ENCODE data around the gene NABP2. TPM values are rescaled to one million over a fixed set of nuclear protein-coding genes. Genes with fewer than 3 reads are reported as not detected.
A peak's percentile ranks its signal among the peaks of the same experiment; 100 is the strongest.

The NABP2 gene
- total and polyA plus RNA-seq, 9 donors, result 19.8 to 43.7 (median 28.9) TPM

DNA sequence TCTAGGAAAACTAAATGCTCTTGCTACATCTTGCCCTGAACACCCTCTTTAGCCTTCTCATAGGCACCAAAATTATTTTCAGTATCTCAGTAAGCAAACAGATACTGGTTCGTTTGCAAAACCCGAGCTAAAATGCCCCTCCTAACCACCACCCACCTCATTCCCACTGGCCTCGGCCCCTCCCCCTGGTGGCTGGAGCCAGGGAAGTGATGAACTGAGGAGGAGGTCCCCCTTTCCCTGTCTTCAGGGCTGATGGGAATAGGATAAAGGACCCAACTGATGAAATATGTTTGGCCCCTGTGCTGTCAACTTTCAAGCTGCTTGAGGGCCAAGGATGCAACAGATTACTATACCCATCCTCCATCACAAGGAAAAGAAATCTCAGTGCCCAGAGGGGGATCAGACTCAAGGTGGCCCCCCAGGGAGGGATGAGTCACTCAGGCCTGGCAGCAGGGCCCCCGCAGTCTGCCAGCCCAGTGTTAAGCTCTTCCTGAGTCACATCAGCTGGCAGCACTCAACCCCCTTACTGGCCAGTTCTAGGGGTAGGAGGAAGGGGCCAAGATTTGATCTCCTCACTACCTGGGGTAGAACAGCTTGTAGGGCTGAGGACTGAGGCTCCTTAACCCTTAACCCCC lies 32.3 kb downstream of the NABP2 start:
- Histone ChIP-seq H3K27ac (peak overlapping the region in 1 of 2 donors; percentile 25), H3K4me1 (ENCODE audit: insufficient read depth) (peaks cover 4% of the 10 kb centered on the region)

DNA sequence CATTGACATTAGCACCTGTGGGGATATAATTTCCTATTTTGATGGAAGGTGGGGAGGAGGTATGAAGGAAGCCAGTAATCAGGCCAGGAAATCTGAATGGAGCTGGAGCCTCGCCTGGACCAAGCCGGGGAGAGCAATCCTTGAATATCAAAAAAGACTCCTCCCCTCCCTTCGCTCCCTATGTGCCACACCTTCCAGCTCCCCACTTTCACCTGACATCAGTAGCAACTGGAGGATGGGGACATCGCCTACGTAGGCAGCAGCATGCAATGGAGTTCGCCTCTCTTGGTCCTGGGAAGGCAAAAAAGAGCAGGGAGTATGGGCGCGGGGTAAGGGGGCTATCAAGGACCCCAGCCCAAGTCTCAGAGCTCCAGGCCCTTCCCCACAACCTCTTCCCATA lies 32.9 kb downstream of the NABP2 start:
- peaks cover 4% of the 10 kb centered on the region for H3K4me1 ChIP-seq (ENCODE audit: insufficient read depth)
- H3K9me3 ChIP-seq, result no peaks in the 10 kb centered on the region
- TF ChIP-seq, protein P1, sequence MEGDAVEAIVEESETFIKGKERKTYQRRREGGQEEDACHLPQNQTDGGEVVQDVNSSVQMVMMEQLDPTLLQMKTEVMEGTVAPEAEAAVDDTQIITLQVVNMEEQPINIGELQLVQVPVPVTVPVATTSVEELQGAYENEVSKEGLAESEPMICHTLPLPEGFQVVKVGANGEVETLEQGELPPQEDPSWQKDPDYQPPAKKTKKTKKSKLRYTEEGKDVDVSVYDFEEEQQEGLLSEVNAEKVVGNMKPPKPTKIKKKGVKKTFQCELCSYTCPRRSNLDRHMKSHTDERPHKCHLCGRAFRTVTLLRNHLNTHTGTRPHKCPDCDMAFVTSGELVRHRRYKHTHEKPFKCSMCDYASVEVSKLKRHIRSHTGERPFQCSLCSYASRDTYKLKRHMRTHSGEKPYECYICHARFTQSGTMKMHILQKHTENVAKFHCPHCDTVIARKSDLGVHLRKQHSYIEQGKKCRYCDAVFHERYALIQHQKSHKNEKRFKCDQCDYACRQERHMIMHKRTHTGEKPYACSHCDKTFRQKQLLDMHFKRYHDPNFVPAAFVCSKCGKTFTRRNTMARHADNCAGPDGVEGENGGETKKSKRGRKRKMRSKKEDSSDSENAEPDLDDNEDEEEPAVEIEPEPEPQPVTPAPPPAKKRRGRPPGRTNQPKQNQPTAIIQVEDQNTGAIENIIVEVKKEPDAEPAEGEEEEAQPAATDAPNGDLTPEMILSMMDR (IDR thresholded peaks at IDR 0.05), result no peak
- no peak for TF ChIP-seq EP300 (IDR thresholded peaks at IDR 0.05)
- TF ChIP-seq POLR2A (IDR thresholded peaks at IDR 0.05), result no peak
- 45 to 50% (median 46%) methylated on average over 8 of the region's 8 CpGs for WGBS, 3 donors
- H3K27ac ChIP-seq, result no peak overlapping the region
- no peak for DNase-seq
- H3K27me3 ChIP-seq, result no peaks in the 10 kb centered on the region
- peak overlapping the region; percentile 88 for H3K4me3 ChIP-seq
- intact Hi-C loops (cut with DNase I), result no loop called here
- no peaks in the 10 kb centered on the region for H3K36me3 ChIP-seq

More for the DNA sequence above, 32.3 kb downstream of the NABP2 start:
- 23 to 29% (median 26%) methylated on average over 4 of the region's 4 CpGs for WGBS, 3 donors
- intact Hi-C loops (cut with DNase I), result no loop called here
- Histone ChIP-seq H3K36me3 (peaks cover 2% of the 10 kb centered on the region), H3K4me3 (no peak overlapping the region), H3K27me3 (no peaks in the 10 kb centered on the region), H3K9me3 (no peaks in the 10 kb centered on the region)
- TF ChIP-seq EP300 (IDR thresholded peaks at IDR 0.05) (no peak), POLR2A (IDR thresholded peaks at IDR 0.05) (no peak)
- TF ChIP-seq, protein P1 (IDR thresholded peaks at IDR 0.05), result no peak
- no peak for DNase-seq

DNA sequence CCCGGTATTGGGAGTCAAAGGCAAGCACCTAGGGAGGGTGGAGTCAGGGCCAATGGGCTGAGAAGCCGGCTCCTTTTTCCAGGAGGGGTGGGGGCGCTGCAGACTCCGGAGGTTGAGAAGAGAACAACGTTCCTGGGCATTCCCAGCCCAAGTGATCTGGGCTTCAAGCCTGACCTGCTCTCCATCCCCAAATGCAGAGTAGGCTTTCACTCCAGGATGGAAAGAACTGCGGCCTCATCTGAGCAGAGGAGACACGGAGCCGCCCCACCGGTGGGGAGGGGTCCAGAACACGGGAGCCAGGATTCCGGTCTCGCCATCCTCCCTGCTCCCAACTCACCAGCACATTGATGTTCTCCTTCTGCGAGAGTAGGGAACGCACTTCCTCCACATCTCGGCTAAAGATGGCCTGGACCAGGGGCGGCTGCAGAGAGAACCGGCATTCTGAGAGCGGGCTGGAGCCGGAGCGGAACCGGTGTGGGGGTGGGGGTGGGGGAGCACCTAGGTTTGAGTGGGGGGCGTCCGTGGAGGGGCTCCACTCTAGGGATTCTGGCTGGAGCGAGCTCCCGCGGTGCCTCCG lies 33.4 kb downstream of the NABP2 start:
- 0 to 1% (median 0%) methylated on average over 17 to 27 of the region's 27 CpGs for WGBS, 3 donors
- intact Hi-C loops (cut with DNase I), result no loop called here

DNA sequence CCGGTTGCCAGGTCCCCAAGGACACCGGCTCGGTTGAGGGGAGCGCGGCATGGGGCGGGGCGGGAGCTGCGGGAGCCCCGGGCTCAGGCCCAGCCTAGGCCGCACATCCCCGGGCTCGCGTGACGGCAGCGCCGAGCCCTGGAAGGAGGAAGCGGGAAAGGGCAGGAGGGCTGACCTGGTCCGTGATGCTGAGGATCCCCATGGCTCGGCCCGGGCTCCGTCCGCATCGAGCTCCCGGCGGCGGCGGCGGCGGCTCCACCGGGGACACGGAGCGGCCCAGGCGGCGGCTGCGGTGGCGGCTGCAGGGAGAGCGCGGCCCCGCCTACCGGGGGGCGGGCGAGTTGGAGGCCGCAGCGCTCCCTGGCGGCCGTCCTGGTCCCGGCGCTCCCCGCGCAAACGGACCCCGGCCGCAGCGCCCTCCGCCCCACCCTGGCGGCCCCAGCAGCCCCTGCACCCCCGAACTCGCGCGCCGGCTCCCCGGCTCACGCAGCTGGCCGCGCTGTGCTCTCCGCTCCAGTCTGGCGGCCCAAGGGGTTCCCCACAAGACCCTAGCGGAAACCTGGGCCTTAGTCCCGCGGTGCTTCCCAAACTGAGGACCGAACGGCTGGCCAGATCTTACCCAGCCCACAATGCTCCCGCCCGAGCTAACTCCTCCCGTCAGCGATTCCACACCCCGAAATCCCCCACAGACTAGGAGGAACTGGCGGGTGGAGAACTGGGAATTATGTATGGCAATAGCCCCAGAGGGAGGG lies 34.1 kb downstream of the NABP2 start, which contains the start of gene ANKRD52:
ANKRD52 (minus strand) TSS at position 317 of the 752 bp plus-strand sequence; CDS start at position 202, 115 bp downstream.
- peaks cover 4% of the 10 kb centered on the region for H3K4me1 ChIP-seq (ENCODE audit: insufficient read depth)
- no peaks in the 10 kb centered on the region for H3K9me3 ChIP-seq
- TF ChIP-seq EP300 (IDR thresholded peaks at IDR 0.05) (no peak), POLR2A (IDR thresholded peaks at IDR 0.05) (peak; percentile 2)
- TF ChIP-seq, protein P1 (IDR thresholded peaks at IDR 0.05), result peak in 2 of 3 donors; percentile 89 to 95
- H3K27me3 ChIP-seq, result no peaks in the 10 kb centered on the region
- intact Hi-C loops (cut with DNase I), result no loop called here
- no peaks in the 10 kb centered on the region for H3K36me3 ChIP-seq
- peak; percentile 72 to 87 (median 75) for DNase-seq
- 0 to 1% (median 0%) methylated on average over 58 to 78 of the region's 78 CpGs for WGBS, 3 donors
- H3K4me3 ChIP-seq, result peak within 1 kb of the TSS; percentile 88
- H3K27ac ChIP-seq, result peak within 1 kb of the TSS; percentile 87 to 90

More for the DNA sequence above, 33.4 kb downstream of the NABP2 start:
- no peaks in the 10 kb centered on the region for H3K27me3 ChIP-seq
- DNase-seq, result no peak
- H3K36me3 ChIP-seq, result no peaks in the 10 kb centered on the region
- peak overlapping the region; percentile 88 for H3K4me3 ChIP-seq
- TF ChIP-seq POLR2A (IDR thresholded peaks at IDR 0.05) (no peak), EP300 (IDR thresholded peaks at IDR 0.05) (no peak)
- TF ChIP-seq, protein P1 (IDR thresholded peaks at IDR 0.05), result no peak
- H3K4me1 ChIP-seq (ENCODE audit: insufficient read depth), result peaks cover 4% of the 10 kb centered on the region
- H3K9me3 ChIP-seq, result no peaks in the 10 kb centered on the region
- H3K27ac ChIP-seq, result peak overlapping the region; percentile 87 to 90

All from ovary (tissue), 9 donors.